HG03575 (cell line): ENCODE data around the gene COL11A2.

Experiments used
- ATAC-seq: cut with Tn5 transposase; IDR thresholded peaks from one replicate; pipeline ENCODE4 v1.9.1; 2021; ENCODE audit not compliant: unreplicated experiment, insufficient number of reproducible peaks, low FRiP score; ENCODE audit errors: extremely low read depth

The COL11A2 gene

GRCh38 chr6:33175436-33176069 lies 16.7 kb downstream of the COL11A2 start:
- no peak for ATAC-seq

- ATAC-seq: no peak
Measured at GRCh38 chr6:33174784-33175183, 17.5 kb downstream of the COL11A2 start.

- ATAC-seq: no peak
Measured at GRCh38 chr6:33173535-33174180, 18.6 kb downstream of the COL11A2 start.

GRCh38 chr6:33172688-33173534 lies 19.4 kb downstream of the COL11A2 start:
- no peak for ATAC-seq

GRCh38 chr6:33171880-33172687 lies 20.2 kb downstream of the COL11A2 start:
- ATAC-seq: no peak

GRCh38 chr6:33171016-33171879 lies 21.0 kb downstream of the COL11A2 start:
- ATAC-seq: no peak

GRCh38 chr6:33170176-33171015 lies 21.9 kb downstream of the COL11A2 start:
- ATAC-seq: no peak

- no peak for ATAC-seq
Measured at GRCh38 chr6:33169291-33170175, 22.7 kb downstream of the COL11A2 start.

GRCh38 chr6:33168639-33169038 lies 23.6 kb downstream of the COL11A2 start:
- no peak for ATAC-seq

GRCh38 chr6:33168284-33168601 lies 24.0 kb downstream of the COL11A2 start:
- no peak for ATAC-seq

- ATAC-seq: no peak
Measured at GRCh38 chr6:33167374-33168283, 24.6 kb downstream of the COL11A2 start.

GRCh38 chr6:33166811-33167210 lies 25.5 kb downstream of the COL11A2 start:
- no peak for ATAC-seq

GRCh38 chr6:33166363-33166762 lies 25.9 kb downstream of the COL11A2 start:
- ATAC-seq: no peak

GRCh38 chr6:33165581-33166258 lies 26.5 kb downstream of the COL11A2 start:
- ATAC-seq: no peak

- ATAC-seq: no peak
Measured at GRCh38 chr6:33164665-33165373, 27.4 kb downstream of the COL11A2 start.
